Fibroblast of skin of left quadriceps (primary cell): Measurements from ENCODE around the gene BTBD9.
"Not testable (repeated sequence)": the region's sequence is repeated elsewhere in the genome, so short reads cannot be mapped to it uniquely, and the experiment has no call there.

Experiments used
- DNase-seq, 2 experiments: peaks; one replicate each; pipeline ENCODE4 v3.0.0-alpha.2; 2013; ENCODE audit warnings: low read depth in 2 of 2

Gene BTBD9

DNA sequence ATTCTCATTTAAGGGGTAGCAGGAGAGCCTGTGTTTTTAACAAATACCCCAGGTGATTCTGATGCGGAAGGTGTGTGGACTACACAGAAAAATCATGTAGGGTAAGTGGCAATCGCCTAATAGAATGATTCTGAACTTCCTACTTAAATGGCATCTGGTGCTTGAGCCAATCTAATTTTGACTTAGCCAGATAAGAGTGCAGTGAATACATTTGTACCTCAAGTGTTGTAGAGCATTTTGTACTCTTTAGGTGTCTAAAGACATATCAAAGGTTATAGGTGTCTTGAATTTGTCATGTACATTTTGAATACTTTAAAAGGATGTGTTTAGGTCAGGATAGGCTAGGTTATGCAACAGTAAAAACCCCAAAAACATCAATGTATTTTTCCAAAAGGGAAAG is 10.0 kb upstream of the BTBD9 start:
- no peak for DNase-seq

DNA sequence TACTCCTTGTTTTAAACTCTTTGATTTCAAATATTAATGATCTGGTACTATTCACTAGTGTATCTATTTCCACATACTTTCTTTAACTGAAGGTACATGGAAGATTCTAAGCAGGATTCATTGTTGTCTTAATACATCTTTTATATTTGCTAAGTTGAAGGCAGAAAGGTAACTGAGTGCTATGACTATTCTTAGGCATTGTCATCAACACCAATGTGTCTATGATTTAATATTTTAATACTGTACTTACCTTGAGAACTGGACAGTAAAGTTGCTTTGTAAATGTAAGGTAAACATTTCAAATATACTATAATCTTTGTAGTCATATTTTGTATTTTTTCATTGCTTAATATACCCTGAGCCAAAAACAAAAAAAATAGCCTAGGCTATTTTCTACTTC is 8.9 kb upstream of the BTBD9 start:
- no peak for DNase-seq

DNA sequence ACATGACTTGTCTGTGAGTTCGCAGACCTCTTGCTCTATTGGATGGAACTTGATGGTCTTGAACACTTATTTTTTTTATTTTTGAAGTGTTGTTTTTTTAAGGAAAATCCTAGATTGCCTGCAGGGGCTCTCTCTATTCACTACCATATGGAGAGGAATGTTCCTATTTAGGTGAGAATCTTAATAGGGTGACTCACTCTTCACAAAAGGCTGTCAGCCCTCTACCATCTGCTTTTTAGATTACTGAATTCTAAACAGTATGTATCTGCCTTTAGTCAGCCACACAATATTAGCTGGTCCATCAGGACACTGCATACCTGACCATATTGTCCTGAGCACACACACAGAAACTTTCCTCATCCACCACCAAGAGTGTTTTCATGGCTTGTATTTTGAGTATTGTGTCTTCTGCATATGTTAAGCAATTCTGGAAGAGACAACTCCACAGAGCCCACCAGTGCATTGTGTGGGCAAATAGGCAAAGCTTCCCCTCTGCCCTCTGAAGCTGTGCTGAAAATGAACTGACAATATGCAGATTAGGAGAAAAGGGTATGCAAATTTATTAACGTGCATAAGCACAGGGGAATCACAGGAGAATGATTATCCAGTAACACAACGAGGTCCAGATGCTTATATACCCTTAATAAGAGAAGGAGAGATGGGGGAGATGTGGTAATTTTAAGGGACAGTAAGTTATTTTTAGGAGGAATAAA is 6.6 kb upstream of the BTBD9 start:
- DNase-seq = peak in 1 of 2 experiments; percentile 10

DNA sequence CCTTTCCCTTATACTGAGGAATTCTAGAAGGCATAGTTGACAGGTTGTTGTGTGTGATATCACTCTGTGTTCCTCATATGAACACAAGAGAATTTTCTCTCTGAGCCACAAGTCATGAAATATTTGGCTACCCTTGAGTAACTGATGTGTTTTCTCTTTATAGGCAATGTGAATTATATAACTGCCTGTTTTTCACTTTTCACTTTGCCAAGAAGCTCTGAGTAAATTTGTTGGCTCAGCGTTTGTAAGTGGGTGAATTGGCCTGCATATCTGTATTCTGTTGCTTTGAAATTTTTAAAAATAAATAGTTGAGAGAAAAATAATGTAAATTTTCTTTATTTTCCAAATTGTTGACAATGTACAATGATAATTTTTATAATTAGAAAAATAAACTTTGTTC is 5.2 kb upstream of the BTBD9 start:
- no peak for DNase-seq

DNA sequence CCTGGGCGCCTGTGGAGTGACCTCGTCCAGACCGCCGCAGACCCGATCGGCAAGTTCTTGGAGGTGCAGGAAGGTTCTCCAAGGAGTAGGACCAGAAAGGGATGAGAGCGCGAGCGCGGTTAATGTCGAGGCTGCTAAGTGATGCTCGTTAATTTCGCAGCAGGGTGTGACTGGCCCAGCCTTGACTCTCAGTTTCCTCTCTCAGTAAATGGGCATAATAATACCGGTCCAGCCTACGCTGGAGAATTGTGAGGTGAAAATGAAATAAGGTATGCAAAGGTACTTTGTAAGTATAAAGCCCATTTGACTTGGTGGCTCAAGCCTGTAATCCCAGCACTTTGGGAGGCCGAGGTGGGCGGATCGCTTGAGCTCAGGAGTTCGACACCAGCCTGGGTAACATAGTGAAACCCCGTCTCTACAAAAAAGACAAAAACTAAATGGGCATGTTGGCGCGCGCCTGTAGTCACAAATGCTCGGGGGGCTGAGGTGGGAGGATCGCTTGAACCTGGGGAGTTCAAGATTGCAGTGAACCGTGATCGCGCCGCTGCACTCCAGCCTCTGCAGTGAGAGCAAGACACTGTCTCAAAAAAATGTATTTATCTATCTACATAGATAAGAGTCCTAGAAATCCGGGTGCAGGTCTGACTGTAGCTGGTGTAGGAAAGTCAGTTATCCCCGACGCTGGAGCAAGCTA is 634 bp upstream of the BTBD9 start:
- DNase-seq = no peak

DNA sequence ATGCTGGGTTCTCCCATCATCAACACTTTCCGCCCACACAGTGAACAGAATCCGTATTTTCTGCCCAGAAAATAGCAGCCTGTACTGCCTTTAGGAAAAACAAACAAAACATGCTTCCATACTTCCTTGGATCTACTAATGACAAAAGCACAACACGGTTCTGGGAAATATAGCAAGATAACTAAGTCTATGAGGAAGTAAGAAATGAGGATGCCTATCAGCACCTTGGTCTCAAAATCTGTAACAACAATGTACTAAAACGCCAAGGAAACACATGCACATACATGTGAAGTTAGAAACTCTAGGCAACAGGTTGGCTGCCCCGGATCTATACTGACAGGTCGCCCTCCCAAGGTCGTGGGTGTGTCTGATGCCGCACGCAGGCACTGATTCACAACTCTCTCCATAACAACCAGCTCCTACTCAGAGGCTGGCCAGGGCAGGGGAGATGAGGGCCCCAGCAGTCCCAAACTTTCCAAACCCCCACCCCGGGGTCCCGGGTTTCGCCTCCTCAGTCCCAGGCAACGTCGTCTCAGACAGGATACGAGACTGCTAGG is 710 bp downstream of the BTBD9 start:
- DNase-seq = no peak

DNA sequence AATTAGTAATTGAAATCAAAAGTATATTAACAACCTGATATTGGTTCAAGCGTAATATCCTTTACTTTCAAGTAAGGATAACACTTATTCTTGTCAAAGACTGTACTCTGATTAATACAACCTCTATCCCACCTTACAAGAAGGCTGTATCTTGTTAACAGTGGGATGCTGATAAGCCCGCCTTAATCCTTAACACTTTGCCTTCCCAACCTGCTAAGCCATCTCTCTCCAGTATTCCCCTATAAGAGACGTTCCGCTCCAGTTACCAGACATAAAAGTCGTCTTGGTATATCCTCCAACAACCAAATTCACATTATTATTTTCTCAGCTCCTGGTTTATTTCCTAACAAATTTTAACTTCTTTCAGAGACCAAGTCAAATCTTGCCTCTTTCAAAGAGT is 2.0 kb downstream of the BTBD9 start:
- DNase-seq = no peak

DNA sequence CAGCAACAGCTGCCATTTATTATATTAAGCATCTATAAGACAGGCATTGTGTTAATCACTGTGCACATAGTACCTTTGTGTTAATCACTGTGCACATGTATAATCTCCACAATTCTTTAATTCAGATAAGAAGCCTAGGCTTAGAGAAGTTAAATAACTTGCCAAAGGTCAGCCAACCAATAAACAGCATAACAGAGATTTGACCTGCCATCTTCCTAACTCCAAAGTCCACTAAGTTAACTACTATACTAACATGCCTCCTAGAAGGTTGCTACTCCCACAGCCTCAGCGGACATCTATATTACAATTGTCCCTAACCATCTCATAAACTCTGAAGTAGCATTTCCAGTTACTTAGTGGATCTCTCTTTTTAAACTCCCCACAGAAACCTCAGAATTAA is 3.7 kb downstream of the BTBD9 start:
- no peak for DNase-seq

DNA sequence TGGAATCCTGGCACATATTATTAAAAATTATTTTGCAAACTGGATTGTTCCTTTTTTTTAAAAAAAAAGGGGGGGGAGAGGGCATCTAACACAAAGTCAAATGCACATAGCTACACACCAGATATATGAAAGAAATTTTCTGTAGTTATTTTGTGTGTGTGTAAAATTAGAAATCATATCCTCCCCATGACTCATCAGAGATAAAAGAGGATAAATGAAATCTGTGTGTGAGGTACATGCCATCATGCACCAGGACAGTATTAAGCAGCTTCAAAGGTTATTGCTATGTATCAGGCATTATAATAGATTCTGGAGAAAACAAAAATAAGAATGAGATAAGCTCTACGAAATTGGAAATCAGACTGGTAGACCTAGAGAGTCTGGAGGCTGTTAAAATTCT is 5.2 kb downstream of the BTBD9 start:
- no peak for DNase-seq

DNA sequence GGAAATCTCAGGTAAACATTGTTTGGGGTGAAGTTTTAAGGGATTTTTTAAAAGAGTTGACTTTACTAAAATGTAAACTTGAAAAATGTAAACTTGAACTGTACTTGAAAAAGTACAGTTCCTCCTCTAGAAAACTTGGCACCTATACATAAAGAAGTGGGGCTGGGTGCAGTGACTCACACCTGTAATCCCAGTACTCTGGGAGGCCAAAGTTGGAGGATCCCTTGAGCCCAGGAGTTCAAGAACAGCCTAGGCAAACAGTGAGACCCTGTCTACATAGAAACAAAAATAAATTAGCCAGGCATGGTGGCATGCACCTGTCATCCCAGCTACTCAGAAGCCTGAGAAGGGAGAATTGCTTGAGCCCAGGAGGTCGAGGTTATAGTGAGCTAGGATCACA is 7.2 kb downstream of the BTBD9 start:
- DNase-seq = no peak

DNA sequence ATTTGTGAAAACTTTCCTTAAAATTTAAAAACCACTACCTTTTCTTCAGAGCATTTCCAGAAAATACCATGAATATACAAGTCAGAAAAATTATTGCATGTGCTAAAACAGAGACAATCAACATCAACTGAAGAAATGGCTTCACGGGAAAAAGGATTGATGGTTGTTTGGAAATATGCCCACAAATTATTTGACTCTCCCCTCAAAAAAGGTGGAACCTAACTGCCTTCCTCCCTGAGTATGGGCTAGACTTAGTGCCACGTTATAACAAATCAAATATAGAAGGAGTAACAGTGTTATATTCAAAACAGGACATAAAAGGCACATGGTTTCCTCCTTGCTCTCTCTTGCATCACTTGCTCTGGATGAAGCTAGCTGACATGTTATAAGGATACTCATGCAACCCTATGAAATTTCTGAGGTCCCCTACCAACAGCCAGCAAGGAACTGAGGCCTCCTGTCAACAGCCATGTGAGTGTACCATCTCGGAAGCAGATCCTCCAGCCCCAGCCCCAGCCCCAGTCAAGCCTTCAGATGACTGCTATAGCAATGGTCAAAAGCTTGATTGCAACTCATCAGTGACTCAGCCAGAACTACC is 8.4 kb downstream of the BTBD9 start:
- DNase-seq = no peak

DNA sequence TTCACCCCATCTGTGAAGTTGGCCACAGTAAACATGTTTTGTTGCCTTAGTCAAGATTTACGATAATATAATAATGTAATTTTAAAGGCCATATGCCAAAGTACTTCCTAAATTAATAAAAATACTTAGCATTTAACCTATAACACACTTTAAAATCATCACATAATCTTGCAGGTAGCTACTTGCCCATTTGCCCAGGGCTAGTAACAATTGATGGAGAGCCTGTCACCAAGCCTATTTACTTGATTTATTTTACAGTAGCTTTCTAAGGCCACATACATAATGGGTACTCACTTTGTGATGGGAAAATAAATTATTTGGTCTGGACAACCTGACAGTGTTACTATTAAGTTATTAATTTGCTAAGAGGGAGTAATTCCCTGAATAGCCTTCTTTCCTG is 14.5 kb downstream of the BTBD9 start:
- DNase-seq = no peak

DNA sequence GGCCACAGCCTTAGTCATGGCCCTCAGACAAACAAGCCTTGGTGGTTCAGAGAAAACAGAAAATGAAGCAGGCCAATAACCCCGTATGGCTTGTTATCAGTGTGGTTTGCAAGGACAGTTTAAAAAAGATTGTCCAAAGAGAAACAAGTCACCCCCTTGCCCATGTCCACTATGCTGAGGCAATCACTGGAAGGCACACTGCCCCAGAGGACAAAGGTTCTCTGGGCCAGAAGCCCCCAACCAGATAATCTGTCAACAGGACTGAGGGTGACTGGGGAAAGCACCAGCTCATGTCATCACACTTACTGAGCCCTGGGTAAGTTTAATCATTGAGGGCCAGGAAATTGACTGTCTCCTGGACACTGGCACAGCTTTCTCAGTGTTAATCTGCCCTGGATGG is 20.4 kb downstream of the BTBD9 start:
- not testable (repeated sequence) for DNase-seq

DNA sequence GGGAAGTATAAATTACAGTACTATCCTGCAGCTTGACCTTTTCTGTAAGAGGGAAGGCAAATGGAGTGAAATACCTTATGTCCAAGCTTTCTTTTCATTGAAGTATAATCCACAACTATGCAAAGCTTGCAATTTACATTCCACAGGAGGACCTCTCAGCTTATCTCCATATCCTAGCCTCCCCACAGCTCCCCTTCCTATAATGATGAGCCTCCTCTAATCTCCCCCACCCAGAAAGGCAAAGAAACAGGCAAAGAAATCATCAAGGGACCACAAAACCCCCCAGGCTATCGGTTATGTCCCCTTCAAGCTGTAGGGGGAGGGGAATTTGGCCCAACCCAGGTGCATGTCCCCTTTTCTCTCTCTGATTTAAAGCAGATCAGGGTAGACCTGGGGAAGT is 21.4 kb downstream of the BTBD9 start:
- not testable (repeated sequence) for DNase-seq

DNA sequence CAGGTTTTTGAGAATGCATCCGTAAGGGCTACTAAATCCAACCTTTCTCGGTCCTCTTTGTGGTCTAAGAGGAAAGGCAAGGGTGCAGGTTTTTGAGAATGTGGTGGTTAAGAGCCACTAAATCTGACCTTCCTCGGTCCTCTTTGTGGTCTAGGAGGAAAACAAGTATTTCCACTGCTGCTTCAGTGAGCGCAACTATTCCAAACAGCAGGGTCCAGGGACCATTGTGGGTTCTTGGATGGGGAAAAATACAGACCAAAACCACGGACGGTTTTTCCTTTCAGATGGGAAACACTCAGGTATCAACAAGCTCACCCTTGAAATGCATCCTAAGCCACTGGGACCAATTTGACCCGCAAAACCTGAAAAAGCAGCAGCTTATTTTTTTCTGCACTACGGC is 21.9 kb downstream of the BTBD9 start:
- no peak for DNase-seq

DNA sequence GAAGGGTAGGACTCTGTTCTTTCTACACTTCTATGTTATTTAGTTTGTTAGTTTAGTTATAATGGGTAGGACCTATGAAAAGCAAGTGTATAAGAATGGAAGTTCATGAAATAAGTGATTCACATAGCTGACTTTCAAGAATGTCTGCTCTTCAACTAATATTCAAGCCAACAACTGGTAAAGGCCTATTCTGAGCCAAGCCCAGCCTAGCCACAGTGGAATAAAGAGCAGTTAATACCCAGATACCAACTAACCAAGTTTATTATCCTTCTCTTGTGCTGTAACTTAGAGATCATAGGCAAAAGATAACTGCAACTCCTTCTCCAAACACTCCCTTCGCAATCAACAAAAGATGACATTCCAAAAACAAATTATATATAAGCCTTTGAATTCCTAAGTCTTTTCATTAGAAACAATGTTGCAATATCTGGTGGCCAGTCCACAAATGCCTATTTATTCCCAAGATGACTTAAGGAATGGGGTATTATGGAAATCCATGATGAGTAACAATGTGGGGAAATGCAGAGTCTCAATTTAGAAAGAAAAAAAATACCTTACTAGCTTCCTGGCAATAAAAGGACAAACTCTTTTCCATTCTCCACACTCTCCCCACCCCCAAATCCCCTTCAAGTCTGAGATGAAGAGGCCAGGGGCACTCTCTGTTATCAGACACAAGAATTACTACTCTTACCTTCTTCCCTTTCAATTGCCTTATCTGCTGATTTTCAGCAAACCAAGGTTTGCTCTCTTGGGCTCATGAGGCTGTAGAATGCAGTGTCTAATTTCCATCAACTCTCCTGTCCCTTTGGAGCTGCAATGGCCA is 27.4 kb downstream of the BTBD9 start:
- peak; percentile 56 to 58 for DNase-seq

DNA sequence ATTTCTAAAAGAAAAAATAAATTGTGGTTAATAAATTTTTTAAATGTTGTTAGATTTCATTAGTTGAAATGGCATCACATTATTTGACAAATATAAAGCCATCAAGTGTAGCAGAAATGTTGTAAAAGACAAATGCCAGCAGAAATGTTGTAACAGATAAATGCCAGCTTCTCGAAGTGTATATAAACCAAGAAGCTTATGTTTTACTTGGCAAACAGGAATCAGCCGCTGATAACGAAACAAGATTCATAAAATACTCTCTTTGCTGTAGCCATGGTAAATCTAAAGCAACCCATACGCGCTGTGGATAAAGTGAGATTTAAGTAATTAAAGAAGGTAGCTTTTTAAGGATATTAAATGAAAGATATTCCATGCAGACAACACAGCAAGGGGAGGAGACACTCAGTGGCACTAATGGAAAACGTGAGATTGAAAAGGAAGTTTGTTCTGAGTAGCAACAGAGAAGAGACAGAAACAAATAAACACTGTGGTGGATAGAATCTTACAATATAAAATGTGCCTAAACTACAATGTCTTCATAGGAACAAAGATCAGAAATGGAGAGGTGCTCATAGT is 29.6 kb downstream of the BTBD9 start:
- no peak for DNase-seq

DNA sequence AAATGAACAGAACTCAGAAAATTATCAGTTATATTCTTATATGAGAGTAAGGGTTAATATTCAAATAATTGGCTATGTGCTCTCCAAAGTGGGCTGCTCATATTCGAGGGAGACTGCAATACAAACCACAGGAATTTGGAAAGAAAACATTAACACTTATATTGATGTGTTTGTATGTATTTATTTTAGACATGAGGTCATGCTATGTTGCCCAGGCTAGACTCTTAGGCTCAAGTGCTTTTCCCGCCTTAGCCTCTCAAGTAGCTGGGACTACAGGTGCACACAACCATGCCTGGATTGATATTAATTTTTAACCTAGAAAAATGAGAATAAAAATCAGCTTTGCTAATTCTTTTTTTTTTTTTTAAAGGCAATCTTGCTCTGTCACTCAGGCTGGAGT is 35.0 kb downstream of the BTBD9 start:
- no peak for DNase-seq

DNA sequence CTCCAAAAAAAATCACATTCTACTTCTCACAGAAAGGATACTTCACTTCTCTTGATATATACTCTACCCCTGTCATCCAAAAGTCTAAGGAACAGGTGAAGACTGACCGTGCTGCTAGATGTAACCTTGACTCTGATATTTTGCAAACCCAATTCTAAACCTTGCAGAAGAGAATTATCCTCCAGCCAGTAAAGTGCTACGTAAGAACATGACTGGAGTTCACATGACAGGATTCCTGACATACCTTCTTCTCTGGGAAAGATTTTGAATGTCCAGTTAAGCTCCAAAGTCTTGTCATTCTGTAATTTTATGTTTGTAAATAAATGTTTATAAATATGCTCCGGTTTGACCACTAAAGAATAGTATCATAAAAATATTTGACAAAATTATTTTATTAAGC is 35.8 kb downstream of the BTBD9 start:
- DNase-seq = no peak

DNA sequence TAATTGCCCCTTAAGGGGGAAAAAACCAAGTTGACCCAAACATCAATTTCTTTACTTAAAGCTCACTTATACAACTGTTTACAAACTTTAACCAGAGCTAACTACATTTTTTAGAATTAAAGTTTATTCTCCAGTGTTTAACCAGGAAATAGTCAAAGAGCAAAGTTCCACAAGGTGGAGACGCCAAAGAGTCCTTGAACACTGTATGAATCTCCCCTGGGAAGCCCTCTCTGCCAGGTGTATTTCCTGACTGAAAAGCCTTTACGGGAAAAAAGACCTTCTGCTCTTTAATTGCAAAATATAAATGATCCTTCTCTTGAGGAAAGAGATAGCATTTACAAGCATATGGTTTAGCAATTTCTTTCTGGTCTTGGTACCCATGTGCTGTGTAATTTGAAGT is 36.2 kb downstream of the BTBD9 start:
- no peak for DNase-seq

DNA sequence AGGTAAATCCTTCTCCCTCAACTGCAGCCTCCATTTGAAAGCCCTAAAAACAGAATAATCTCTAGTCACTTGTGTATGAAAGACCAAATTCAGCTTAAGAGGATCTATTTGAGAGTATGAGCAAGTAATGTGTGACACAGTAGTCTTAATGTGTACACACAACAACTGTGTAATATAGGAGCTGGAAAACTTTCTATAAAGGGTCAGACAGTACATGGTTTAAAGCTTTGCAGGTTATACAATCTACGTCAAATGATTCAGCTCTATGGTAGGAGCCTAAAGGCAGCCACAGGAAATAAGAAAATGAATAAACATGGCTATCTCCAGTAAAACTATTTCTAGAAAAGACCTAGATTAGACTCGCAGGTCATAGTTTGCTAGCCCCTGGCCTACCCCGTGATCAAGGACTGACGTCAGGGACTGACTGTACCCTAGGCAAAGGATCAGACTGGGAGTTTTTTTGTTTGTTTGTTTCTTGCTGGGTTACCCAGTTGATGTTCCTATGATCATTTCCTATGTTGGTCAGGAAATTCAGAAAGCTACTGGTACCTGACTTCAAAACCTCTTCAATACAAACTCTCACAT is 39.7 kb downstream of the BTBD9 start:
- DNase-seq = no peak
